NK-92 (cell line): ENCODE results near the gene IL1RAPL1.

ENCODE experiments used
- DNase-seq: peaks from one replicate; lab custom pipeline; 2025; ENCODE audit not compliant: unreplicated experiment; lab: John Stamatoyannopoulos, UW

IL1RAPL1 gene

DNA sequence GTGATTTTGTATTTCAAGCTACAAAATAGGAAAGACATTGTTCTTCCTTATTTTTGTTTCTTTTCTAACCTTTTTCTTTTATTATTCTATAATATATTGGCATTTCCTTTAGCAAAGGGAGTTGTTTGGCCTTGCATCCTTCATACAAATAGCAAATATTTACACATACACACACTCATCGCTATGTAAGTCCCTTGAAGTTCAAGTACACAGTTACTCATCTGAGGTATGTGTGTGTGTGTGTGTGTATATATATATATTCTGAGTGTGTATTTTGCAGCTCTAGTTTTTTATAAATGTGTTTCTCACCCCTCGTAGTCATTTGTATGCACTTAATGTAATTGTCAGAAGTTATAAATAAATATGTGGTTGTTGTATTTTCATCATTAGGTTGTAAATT lies 903.4 kb downstream of the IL1RAPL1 start:
- DNase-seq, result no peak

DNA sequence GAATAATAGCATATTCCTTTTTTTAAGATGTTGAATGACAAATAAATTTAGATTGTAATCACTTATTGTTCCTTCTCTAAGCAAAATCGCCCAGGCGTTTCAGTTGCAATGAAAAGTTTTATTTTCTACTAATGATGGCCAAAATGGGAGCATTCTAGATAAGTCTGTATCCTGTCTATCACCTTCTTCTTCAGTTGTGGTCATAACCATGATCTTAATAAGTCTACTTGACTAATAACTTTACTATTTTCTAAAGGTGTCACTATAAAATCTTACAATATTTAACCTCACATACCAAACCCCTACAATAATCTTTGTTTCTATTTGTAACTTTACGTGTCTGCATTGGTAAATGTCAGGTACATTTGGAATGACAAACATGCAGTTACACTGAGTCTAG lies 904.4 kb downstream of the IL1RAPL1 start:
- DNase-seq, result no peak

- no peak for DNase-seq
Measured at GRCh38 chrX:29496636-29497180, 909.5 kb downstream of the IL1RAPL1 start.

- no peak for DNase-seq
Measured at GRCh38 chrX:29506729-29507128, 919.5 kb downstream of the IL1RAPL1 start.

DNA sequence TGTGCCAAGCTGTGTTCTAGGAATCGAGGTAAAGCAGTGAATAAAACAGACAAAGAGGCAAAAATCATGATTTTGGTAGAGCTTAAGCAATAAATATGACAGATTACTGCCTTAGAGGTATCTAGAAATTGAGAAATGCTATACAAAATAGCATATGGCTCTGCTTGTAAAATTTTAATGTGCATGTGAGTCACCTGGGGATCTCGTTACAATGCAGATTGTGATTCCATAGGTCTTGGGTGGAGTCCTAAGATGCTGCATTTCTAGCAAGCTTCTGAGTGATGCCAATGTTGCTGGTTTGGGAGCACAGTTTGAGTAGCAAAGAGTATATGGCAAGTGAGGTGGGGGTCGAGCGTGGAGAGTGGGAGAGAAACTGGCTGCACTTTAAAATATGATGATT lies 930.9 kb downstream of the IL1RAPL1 start:
- DNase-seq, result no peak

DNA sequence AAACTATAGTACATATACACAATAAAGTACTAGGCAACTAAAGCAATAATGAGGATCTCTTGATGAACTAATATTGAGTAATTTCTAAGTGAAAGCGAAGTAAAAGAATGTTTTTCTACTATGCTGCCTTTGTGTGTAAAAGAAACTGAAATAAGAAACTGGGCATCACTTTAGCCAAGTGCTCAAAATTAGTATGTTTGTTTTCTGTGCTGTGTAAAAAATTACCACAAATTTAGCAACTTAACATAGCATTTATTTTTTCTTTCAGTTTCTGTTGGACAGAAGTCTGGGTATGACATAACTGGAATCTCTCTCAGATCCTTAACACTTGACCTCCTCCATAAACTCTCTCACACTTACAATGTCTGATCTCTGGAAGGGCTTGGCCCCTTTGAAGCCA lies 941.0 kb downstream of the IL1RAPL1 start:
- no peak for DNase-seq

GRCh38 chrX:29530501-29530900 lies 943.3 kb downstream of the IL1RAPL1 start:
- DNase-seq, result no peak

DNA sequence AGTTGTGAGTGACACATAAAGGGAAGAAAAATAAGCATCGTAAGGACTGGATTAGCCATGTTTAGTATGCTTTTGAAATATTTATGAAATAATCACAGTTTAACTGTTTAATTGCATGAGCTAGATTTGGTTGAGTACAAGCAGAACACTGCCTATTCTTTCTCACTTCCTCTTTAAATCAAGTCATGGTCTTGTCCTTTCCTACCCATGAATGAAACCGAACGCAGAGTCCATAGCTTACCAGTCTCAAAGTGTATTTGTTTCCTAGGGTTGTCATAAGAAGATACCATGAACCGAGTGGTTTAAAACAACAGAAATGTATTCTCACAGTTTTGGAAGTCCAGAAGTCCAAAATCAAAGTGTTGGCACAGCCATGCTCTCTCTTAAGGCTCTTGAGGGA lies 944.1 kb downstream of the IL1RAPL1 start:
- no peak for DNase-seq

- DNase-seq, result no peak
Measured at GRCh38 chrX:29535212-29536162, 948.2 kb downstream of the IL1RAPL1 start.

DNA sequence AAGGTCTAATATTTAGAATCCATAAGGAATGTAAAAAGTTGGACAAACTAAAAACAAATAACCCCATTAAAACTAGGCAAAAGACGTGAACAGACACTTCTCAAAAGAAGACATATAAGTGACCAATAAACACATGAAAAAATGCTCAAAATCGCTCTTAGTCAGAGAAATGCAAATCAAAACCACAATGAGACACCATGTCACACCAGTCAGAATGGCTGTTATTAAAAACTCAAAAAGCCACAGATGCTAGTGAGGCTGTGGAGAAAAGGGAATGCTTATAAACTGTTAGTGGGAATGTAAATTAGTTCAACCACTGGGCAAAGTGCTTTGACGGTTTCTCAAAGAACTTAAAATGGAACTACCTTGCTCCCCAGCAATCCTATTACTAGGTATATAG lies 953.8 kb downstream of the IL1RAPL1 start:
- DNase-seq, result no peak

- no peak for DNase-seq
Measured at GRCh38 chrX:29542152-29542551, 954.9 kb downstream of the IL1RAPL1 start.

GRCh38 chrX:29545878-29546277 lies 958.6 kb downstream of the IL1RAPL1 start:
- no peak for DNase-seq

DNA sequence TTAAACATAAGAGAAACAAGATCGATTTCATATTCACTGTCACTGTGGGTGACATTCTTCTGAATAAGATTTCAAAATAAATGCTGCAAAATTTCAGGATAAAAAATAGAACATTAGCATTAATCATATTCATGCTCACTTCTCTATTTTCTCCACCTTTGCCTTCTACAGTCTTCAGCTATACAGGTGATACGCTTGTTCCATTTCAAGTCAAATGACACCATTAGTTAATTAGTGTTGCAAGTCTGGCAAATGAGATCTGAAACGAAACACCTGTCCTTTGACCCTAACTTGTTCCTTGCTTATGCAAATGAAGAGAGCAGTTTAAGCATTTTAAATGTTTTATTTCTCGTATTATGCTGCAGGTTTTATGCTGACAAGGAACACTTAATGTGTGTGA lies 960.6 kb downstream of the IL1RAPL1 start:
- DNase-seq, result no peak

GRCh38 chrX:29553542-29553941 lies 966.3 kb downstream of the IL1RAPL1 start:
- DNase-seq, result no peak

DNA sequence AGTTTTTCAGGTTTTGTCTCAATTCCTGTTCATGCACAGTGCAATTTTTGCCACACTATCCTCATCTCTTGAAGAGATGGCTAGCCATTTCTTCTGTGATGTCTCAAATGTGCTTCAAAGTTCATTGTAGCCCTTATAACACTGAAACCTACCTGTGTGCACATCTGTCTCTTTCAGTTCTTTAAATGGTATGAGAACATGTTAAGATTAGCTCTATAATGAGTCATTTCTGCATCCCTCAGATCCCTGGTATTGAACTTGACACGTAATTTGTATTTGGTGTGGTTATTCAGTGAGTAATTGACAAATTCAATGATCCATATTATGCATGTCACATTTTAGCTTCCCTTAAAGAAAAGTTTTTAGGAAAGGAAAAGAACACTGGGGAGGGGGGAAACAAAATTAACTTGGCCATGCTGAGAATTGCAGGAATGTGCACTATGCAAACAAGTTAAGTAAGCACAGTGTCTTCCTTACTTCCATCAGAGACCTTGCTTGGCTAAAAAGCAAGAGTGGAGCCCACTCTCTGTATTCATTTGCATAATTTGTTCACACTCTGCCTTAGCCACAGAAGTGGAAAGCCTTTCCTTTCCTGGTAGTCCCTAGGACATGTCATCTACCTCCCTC lies 968.3 kb downstream of the IL1RAPL1 start:
- no peak for DNase-seq

DNA sequence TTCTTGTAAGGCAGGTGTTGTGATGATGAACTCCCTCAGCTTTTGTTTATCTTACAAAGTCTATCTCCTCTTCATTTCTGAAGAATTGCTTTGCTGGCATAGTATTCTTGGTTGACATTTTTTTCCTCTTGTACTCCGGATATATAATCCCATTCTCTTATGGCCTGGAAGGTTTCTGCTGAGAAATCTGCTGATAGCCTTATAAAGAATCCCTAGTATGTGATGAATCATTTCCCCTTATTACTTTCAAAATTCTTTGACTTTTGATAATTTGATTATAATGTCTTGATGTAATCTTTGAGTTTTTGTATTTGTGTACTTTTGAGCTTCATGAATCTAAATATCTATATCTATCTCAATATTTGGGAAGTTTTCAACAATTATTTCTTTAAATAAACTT lies 972.8 kb downstream of the IL1RAPL1 start:
- DNase-seq, result no peak

- no peak for DNase-seq
Measured at GRCh38 chrX:29561417-29561816, 974.2 kb downstream of the IL1RAPL1 start.

DNA sequence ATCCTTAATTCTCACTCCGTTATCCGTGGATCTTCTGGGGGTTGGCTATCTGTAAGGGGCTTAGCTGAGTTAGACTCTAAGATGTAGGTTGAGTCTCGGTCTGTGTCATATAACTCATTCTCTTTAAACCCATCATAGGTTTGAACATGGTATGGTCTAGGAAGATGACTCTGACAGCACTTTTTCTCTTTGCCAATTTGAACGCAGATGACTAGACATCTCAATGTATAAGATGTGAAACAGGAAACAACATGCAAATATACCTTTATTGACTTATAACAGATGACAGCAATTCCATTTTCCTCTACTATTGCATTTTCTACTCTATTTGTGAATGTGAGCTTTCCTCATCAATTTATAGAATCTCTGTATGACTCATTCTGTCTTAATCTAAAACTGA lies 993.3 kb downstream of the IL1RAPL1 start:
- no peak for DNase-seq

- DNase-seq, result no peak
Measured at GRCh38 chrX:29581223-29581622, 994.0 kb downstream of the IL1RAPL1 start.

GRCh38 chrX:29587107-29587506 lies 999.9 kb downstream of the IL1RAPL1 start:
- DNase-seq, result no peak

DNA sequence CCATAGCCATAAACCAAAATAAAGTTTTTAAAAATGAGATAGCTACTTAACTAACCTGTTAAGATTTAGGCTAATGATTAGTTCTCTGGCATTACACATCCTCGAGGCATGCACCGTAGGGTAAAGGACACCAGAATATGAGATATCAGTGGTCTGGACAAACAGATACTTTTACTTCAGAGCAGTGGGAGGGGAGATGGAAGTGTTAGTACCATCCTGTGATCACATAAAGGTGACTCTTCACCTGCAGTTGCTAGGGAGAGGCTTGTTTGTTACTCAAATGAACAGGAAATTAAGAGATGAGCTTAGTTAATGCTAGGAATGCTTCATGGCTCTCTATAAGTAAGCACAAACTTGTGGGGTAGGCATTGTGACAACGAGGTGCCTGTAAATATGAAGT lies 1003.7 kb downstream of the IL1RAPL1 start:
- no peak for DNase-seq

- no peak for DNase-seq
Measured at GRCh38 chrX:29604381-29604780, 1017.1 kb downstream of the IL1RAPL1 start.
